Lower lobe of right lung (tissue), 2 donors: ENCODE data around the gene ANP32B. TPM values are rescaled to one million over a fixed set of nuclear protein-coding genes. Genes with fewer than 3 reads are reported as not detected.

Experiments used
- ATAC-seq, 2 donors: fragments of 200-7000 bp; cut with Tn5 transposase; one replicate each; pipeline ENCODE4 v1.9.1; 2020 to 2022; ENCODE audit warnings: mild to moderate bottlenecking in 2 of 2, moderate library complexity in 2 of 2
- DNase-seq: peaks from one replicate; pipeline ENCODE4 v3.0.0-alpha.2; 2020
- H3K27ac ChIP-seq: fragments of 200-600 bp; one replicate; pipeline ENCODE4 v1.8.0; 2022
- H3K27me3 ChIP-seq: fragments of 200-600 bp; one replicate; pipeline ENCODE4 v1.8.0; 2022; ENCODE audit warnings: low read depth
- H3K36me3 ChIP-seq: fragments of 200-600 bp; one replicate; pipeline ENCODE4 v1.8.0; 2022; ENCODE audit warnings: mild to moderate bottlenecking
- H3K4me1 ChIP-seq: fragments of 200-600 bp; one replicate; pipeline ENCODE4 v1.8.0; 2022
- H3K4me3 ChIP-seq: fragments of 200-600 bp; one replicate; pipeline ENCODE4 v1.8.0; 2022; ENCODE audit warnings: mild to moderate bottlenecking
- H3K9me3 ChIP-seq: fragments of 200-600 bp; one replicate; pipeline ENCODE4 v1.8.0; 2022
- intact Hi-C: fragments of 100-400 bp; cut with DNase I; formaldehyde crosslinking; loops from one replicate; pipeline ENCODE4 v1.11.0; 2022
- total RNA-seq: library from RNA; stranded (reverse); fragmentation: NEBNext Ultra II Directional; extraction: Animal tissue kit (Norgen Biotek cat#: 25700); gene quantifications from one replicate; pipeline ENCODE4 v1.2.1, GENCODE V29; 2021
- TF ChIP-seq, protein P1 (sequence below): fragments of 200-600 bp; IDR thresholded peaks from one replicate; pipeline ENCODE4 v1.8.0; 2022; ENCODE audit warnings: antibody characterized with exemption, mild to moderate bottlenecking
- donor health status: DM: no; HTN: yes; CAD: no; lungs with severe emphysema.

Gene ANP32B
- total RNA-seq, 1 donor from 2014 or later = 120 TPM

- Histone ChIP-seq H3K4me3 (no peak overlapping the region), H3K9me3 (no peaks in the 10 kb centered on the region), H3K4me1 (no peaks in the 10 kb centered on the region), H3K36me3 (no peaks in the 10 kb centered on the region), H3K27me3 (no peaks in the 10 kb centered on the region), H3K27ac (no peak overlapping the region)
- DNase-seq (no peak), ATAC-seq (no peak)
- intact Hi-C loops = no loop called here
- TF ChIP-seq, protein P1, sequence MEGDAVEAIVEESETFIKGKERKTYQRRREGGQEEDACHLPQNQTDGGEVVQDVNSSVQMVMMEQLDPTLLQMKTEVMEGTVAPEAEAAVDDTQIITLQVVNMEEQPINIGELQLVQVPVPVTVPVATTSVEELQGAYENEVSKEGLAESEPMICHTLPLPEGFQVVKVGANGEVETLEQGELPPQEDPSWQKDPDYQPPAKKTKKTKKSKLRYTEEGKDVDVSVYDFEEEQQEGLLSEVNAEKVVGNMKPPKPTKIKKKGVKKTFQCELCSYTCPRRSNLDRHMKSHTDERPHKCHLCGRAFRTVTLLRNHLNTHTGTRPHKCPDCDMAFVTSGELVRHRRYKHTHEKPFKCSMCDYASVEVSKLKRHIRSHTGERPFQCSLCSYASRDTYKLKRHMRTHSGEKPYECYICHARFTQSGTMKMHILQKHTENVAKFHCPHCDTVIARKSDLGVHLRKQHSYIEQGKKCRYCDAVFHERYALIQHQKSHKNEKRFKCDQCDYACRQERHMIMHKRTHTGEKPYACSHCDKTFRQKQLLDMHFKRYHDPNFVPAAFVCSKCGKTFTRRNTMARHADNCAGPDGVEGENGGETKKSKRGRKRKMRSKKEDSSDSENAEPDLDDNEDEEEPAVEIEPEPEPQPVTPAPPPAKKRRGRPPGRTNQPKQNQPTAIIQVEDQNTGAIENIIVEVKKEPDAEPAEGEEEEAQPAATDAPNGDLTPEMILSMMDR = no peak
Measured at GRCh38 chr9:98047002-98047401, 63.9 kb downstream of the ANP32B start.

DNA sequence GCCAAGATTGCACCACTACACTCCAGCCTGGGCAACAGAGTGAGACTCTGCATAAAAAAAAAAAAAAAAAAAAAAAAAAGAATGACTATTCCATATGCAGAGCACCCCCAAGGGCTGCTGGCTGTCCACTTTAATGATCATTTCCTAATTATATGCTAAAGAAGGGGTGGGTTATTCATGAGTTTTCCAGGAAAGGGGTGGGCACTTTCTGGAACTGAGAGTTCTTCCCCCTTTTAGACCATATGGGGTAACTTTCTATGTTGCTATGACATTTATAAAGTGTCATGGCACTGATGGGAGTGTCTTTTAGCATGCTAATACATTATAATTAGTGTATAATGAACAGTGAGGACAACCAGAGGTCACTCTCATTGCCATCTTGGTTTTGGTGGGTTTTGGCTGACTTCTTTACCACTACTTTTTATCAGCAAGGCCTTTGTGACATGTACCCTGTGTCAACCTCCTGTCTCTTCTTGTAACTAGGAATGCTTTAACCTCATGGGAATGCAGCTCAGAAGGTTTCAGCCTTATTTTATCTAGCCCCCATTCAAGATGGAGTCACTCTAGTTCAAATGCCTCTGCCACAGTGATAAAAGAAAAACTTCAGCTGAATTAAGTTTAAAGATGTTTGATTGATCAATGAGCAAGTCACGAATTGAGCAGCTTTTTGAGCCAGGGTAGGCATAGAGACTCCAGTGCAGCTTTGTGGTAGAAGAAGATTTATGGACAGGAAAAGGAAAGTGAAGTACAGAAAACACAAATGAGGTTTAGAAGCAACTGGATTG, 66.3 kb downstream of the ANP32B start:
- ATAC-seq (no peak), DNase-seq (no peak)
- no peaks in the 10 kb centered on the region for H3K36me3 ChIP-seq
- H3K9me3 ChIP-seq = no peaks in the 10 kb centered on the region
- TF ChIP-seq, protein P1 = no peak
- no peaks in the 10 kb centered on the region for H3K4me1 ChIP-seq
- intact Hi-C loops = no loop called here
- no peak overlapping the region for H3K4me3 ChIP-seq
- no peaks in the 10 kb centered on the region for H3K27me3 ChIP-seq
- no peak overlapping the region for H3K27ac ChIP-seq

DNA sequence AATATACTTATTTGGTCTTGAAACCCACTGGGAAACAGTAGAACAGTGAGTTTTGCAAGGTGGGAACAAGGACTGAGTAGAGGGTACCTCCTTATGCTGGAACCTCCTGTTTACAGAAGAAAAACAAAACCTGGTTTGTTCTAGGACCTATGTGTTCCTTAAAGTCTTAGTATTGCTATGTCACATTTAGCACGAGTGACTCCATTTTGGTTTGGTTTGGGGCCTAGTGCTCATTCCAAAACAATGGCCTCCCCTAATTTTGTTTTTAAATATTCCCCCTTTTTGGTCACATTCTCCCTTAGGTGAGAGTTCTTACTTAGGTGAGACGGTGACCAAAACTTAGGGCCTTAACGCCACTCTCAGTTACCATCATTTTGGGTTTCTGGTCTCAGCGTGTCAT, 67.2 kb downstream of the ANP32B start:
- H3K27me3 ChIP-seq = no peaks in the 10 kb centered on the region
- no peak for ATAC-seq
- H3K36me3 ChIP-seq = no peaks in the 10 kb centered on the region
- no peaks in the 10 kb centered on the region for H3K4me1 ChIP-seq
- intact Hi-C loops = no loop called here
- no peak overlapping the region for H3K4me3 ChIP-seq
- TF ChIP-seq, protein P1 = no peak
- no peak for DNase-seq
- no peak overlapping the region for H3K27ac ChIP-seq
- no peaks in the 10 kb centered on the region for H3K9me3 ChIP-seq

DNA sequence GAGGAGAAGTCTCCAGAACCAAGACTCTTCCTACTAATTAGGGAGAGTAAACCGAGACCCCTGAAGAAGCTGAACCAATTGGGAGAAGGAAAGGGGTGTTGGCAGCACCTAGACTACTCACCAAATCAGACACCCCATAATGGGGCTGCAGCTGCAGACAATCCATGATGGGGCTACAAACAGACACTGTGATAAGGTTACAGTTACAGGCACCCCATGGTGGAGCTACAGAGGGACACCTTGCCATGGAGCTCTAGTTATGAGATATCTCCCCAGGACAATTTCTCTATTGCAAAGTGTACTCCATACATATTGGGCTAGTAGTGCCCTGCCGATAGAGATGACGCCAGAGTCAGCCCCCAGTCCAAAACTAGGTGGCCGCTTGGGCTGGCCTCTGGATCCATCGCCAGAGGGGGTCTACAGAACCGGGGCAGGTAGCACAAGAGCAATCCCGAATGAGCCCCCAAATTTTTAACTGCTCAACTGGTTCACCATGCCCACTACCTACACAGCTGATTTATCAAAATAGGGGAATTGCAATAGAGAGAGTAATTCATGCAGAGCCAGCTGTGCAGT, 71.3 kb downstream of the ANP32B start:
- DNase-seq (no peak), ATAC-seq (no peak)
- Histone ChIP-seq H3K27me3 (no peaks in the 10 kb centered on the region), H3K4me3 (no peak overlapping the region), H3K36me3 (no peaks in the 10 kb centered on the region), H3K27ac (no peak overlapping the region), H3K9me3 (no peaks in the 10 kb centered on the region), H3K4me1 (peaks cover 28% of the 10 kb centered on the region)
- TF ChIP-seq, protein P1 = no peak
- intact Hi-C loops = no loop called here

GRCh38 chr9:98056269-98057137, 73.4 kb downstream of the ANP32B start, which contains the start of gene NANS:
Gene NANS, plus strand, starts transcription at chr9:98056732. Its CDS starts 77 bp downstream, at chr9:98056809.
- peak; percentile 99 for ATAC-seq
- intact Hi-C loops = no loop called here
- H3K27ac ChIP-seq = peak within 1 kb of the TSS; percentile 96
- peaks cover 34% of the 10 kb centered on the region for H3K4me1 ChIP-seq
- peak; percentile 96 for DNase-seq
- H3K27me3 ChIP-seq = no peaks in the 10 kb centered on the region
- H3K9me3 ChIP-seq = no peaks in the 10 kb centered on the region
- H3K4me3 ChIP-seq = peak within 1 kb of the TSS; percentile 94
- TF ChIP-seq, protein P1 = no peak
- H3K36me3 ChIP-seq = peaks cover 10% of the 10 kb centered on the region
